ENCODE data around the gene MVB12B.

MVB12B gene

DNA sequence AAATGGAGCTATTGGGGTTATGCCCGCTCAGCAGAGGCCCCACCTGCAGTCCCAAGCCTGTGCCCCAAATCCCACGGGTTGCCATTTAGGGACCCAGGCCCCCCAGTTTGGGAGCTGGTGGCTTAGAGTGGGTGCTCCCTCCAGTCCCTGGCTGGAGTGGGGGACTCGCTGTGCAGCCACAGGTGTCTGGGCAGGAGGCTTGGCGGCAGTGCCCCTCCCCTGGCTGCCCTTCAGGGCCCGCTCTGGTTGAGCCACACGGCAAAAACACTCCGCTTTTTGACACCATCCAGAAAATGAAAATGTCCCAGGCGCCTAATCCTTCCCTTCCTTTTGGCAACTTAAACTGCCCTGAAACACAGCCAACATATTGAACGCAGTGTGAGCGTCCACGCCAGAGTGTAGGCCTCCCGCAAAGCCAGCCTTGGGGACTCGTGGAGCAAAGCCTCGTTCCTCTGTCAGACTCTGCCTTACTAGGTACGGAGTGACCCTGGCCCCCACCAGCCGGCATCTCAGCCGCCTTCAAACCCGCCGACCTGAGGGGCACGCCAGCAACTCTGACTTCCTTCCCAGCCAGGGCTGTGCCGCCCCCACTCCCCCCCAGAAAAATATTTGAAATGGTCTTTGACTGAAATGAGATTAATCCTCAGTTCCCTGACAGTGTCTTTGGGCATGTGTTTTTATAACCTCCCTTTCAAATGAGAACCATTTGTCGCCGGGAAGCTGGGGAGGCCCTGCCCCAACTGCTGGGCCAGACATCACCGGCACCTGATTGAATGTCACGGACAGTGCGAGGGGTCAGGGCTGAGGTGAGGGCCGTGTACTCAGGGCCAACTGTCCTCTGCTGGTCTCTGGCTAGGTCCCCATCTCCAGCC, 188.6 kb downstream of the MVB12B start:
- no peak overlapping the region for H3K27ac ChIP-seq
- no peak for TF ChIP-seq CTCF (conservative IDR thresholded peaks at IDR 0.05)

- H3K27ac ChIP-seq = no peak overlapping the region
- TF ChIP-seq CTCF (conservative IDR thresholded peaks at IDR 0.05) = no peak
Observed at GRCh38 chr9:126515873-126516505, 189.4 kb downstream of the MVB12B start.

GRCh38 chr9:126516561-126516935, 189.9 kb downstream of the MVB12B start:
- no peak overlapping the region for H3K27ac ChIP-seq
- TF ChIP-seq CTCF (conservative IDR thresholded peaks at IDR 0.05) = no peak

DNA sequence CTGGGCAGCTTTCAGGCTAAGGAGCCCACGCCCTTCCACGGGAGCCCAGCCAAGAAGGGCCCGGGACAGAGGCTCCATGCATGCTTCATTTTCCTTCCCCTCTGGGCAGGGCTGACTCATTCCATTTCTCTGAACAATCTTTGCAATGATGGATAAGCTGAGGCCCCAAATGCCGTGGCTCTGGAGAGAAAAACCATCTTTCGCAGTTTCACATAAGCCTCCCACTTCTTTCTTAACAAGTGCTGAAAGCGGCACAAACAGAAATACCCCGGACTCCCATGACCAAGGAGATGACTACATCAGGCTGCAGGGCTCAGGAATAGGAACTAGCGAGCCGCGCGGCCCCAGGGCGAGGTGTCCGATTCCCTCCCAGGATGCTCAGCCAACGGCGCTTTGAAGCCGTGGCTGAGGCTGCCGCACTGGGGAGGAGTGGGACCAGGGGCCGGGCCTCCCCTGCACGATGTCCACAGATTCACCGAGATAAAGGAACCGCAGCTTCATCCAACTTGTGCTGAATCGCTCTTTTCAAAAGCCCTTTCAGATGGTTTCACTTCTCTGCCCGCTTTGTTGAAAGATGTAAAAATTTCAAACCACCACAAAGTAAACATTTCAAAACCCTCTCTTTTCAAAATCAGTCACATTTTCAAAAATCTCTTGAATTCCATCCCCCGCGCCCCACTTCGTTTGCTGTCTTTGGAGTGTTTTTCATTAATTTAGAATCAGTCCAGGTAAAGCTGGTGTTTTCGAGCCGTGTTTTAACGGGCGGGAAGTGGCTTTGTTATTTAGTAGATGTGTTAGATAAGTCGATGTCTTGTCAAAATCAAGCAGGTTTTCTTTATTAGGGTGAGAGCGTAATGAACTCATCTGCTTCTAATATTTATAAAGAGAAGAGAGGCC, 190.6 kb downstream of the MVB12B start:
- H3K27ac ChIP-seq = no peak overlapping the region
- no peak for TF ChIP-seq CTCF (conservative IDR thresholded peaks at IDR 0.05)

DNA sequence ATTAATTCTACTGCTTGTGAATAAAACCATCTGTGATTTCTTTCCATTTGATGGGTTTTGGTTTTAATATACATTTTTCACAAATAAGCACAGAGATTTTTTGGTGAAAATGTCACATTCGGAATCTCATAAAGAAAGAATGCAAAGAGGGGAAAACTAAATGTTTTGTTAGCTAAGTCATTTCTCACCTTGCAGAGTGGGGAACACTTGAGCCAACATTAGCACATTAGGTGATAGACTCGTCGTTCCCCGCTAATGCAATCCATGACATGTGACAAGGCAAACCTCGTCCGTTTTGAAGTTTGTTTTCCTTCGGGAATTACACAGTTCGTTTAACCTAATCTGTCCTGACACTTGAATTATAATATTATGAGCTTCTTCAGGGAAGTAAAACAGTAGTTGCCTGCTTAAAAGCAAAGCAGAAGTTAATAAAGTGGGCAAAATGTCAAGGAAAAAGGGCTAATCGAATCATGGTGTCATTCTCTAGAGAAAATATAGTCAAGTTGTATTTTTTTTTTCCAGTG, 191.3 kb downstream of the MVB12B start:
- TF ChIP-seq CTCF (conservative IDR thresholded peaks at IDR 0.05) = no peak
- no peak overlapping the region for H3K27ac ChIP-seq

DNA sequence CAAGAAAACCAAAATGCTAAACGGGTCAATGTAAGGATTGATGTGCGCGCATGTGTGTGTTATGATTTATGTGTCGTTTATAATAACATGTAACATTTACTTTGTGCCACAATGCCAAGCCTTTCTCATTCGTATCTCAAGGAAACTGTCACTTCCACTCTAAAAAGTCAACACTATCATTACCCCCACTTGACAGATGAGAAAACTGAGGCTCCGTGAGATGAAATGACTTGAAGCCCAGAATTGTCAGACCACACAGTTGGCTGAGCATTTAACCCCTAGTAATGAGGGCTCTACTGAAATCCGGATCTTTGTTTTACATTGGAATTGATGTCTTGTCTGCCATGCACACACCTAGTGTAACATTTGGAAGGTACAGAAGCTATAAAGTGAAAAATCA, 192.1 kb downstream of the MVB12B start:
- no peak overlapping the region for H3K27ac ChIP-seq
- TF ChIP-seq CTCF (conservative IDR thresholded peaks at IDR 0.05) = no peak
